Vagina (tissue), 2 donors: ENCODE measurements around the gene SUSD2.

Experiments used
- POLR2A ChIP-seq, 2 donors: fragments of 450-650 bp; IDR thresholded peaks; one replicate each; pipeline ENCODE4 v1.6.1; 2017; ENCODE audit warnings: antibody characterized with exemption in 2 of 2, mild to moderate bottlenecking in 2 of 2, moderate library complexity in 2 of 2
- POLR2AphosphoS5 ChIP-seq, 2 donors: sonication (generic); formaldehyde crosslinking; IDR thresholded peaks; one replicate each; pipeline ENCODE4 v1.9.0; 2017; ENCODE audit warnings: antibody characterized with exemption in 2 of 2, mild to moderate bottlenecking in 2 of 2, low read depth in 1 of 2; ENCODE audit not compliant: insufficient read depth in 1 of 2
- TF ChIP-seq, protein P1 (sequence below), 3 experiments: fragments of 450-650 bp in 2 of 3; fragments of 200-600 bp in 1 of 3; sonication (generic) in 1 of 3; IDR thresholded peaks; one replicate each; pipeline ENCODE4 v1.5.1; 2017 to 2019; ENCODE audit warnings: antibody characterized with exemption in 3 of 3, mild to moderate bottlenecking in 2 of 3, moderate library complexity in 2 of 3

- TF ChIP-seq POLR2AphosphoS5 (IDR thresholded peaks at IDR 0.05; ENCODE audit: insufficient read depth in 1 of 2, low read depth in 1 of 2) (no peak), POLR2A (IDR thresholded peaks at IDR 0.05) (no peak)
- TF ChIP-seq, protein P1, sequence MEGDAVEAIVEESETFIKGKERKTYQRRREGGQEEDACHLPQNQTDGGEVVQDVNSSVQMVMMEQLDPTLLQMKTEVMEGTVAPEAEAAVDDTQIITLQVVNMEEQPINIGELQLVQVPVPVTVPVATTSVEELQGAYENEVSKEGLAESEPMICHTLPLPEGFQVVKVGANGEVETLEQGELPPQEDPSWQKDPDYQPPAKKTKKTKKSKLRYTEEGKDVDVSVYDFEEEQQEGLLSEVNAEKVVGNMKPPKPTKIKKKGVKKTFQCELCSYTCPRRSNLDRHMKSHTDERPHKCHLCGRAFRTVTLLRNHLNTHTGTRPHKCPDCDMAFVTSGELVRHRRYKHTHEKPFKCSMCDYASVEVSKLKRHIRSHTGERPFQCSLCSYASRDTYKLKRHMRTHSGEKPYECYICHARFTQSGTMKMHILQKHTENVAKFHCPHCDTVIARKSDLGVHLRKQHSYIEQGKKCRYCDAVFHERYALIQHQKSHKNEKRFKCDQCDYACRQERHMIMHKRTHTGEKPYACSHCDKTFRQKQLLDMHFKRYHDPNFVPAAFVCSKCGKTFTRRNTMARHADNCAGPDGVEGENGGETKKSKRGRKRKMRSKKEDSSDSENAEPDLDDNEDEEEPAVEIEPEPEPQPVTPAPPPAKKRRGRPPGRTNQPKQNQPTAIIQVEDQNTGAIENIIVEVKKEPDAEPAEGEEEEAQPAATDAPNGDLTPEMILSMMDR (IDR thresholded peaks at IDR 0.05) = no peak
Measured at GRCh38 chr22:24142241-24142640, 39.0 kb upstream of the SUSD2 start.
